NCI-H1092 (cell line): ENCODE data around the gene TRMT61A.

Source experiments
- DNase-seq: peaks from one replicate; lab custom pipeline; 2025; lab: John Stamatoyannopoulos, UW

The TRMT61A gene

DNA sequence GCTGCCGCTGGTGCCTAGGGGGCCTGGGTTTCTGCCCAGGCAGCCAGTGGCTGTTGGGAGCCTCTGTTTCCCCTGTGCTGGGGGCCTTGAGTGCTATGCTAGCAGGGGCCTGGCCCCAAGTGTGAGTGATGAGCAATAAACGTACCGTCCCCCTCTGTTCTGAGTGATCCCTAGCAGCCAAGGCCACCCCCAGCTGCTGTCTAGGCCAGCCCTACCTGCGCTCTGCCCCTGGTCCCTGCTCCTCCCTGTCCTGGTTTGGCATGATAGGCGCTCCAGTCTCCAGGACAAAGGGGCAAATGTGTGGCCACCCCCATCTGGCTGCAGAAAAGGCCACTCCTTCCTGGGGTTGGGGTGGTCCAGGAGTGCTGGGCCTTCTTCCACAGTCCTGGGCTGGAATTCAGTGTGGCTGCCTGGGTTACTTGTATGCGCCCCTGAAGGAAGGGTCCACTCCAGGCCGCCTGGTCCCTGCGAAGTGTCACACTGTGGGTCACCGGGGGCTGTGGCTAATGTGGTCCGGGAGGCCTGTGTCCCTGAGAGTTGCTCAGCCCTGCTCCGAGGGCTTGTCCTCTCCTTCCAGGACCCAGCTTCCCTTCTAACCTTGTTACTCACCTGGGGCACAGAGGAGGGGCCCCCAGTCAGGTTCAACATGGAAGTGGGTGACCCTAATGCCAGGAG is 7.0 kb downstream of the TRMT61A start:
- DNase-seq = no peak

DNA sequence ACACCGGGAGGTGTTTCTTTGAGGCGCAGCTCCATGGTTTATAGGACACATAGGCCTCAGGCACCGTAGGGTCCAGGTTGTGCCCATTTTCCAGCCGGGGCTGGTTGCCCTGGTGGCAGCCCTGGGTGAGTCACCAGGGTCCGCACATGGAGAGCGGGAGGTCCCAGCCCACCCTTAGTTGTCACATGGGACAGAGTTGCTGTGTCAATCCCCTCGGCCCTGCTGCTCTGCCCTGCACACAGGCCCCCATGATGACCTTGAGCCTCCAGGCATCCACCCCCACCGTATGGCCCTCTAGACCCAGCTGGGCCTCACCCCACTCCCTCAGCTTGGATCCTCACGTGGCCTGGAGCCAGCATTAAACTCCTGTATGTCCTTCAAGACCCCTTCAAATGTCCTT is 7.7 kb downstream of the TRMT61A start:
- no peak for DNase-seq

DNA sequence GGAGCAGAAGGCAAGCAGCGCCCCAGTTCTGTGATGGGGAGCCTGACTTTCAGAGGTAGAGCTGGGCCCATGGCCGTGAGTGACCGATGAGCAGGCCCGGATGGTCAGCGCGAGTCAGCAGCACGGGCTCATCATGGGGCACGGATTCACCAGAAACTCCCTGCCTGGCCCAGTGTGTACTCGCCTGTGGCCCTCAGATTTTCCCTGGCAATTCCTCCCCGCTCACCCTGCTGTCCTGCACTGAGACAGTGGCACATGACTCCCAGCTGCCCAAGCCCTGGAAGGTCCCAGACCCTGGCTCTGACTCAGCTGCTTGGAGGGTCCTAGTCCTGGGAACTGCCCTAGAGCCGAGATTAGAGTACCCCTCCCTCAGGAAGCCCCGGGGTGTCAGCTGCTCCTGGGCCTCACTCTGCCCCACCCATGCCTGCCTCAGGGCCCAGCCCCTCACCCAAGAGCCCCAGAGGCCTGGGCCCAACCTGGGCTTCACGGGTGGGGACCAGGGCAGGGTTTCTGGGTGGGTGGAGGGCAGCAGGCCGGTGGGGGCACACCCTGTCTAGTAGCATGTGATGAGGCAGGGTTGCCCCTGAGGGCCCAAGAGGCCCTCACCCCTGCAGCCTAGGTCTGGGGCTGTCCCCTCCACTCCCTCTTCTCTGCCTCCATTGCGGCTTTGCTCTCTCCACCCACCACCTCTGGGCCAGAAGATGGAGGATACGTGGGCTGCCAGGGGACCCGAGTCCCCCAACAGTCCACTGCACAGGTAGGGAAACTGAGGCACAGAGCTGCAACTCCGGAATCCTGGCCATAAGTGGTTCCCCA is 8.4 kb downstream of the TRMT61A start:
- no peak for DNase-seq

DNA sequence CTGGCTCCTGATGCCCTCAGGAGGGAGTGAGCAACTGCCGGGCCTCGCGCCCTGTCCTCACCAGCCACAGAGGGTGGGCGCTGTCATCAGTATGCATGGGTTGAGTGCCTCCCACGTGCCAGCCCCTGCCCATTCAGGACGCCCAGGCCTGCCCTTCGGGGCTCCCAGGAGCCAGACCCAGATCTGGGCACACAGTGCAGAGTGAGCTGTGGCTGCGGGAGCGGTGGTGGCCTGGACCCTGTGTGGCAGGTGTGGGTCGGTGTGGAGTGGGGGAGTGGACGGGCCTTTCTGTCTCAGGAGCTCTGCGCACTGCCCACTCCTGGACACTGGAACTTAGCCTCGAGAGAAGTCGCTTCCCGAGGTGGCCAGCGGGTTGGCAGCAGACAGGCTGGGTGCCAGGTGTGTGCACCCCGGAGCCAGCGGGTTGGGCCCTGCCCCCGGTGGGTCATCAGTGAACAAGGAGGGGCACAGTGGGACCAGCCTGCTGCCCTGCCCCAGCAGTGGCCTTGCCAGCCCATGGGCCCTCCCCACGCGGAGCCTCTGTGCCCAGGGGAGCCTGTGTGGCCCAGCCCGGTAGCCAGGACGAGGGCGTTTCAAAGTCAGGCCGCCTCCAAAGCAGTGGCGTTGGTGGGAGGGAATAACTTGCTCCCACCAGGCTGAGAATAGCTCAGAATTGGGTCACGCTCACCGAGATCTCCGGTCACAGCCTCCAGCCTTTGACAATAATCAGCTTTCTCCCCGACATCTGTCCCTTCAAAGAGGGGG is 9.5 kb downstream of the TRMT61A start:
- no peak for DNase-seq

DNA sequence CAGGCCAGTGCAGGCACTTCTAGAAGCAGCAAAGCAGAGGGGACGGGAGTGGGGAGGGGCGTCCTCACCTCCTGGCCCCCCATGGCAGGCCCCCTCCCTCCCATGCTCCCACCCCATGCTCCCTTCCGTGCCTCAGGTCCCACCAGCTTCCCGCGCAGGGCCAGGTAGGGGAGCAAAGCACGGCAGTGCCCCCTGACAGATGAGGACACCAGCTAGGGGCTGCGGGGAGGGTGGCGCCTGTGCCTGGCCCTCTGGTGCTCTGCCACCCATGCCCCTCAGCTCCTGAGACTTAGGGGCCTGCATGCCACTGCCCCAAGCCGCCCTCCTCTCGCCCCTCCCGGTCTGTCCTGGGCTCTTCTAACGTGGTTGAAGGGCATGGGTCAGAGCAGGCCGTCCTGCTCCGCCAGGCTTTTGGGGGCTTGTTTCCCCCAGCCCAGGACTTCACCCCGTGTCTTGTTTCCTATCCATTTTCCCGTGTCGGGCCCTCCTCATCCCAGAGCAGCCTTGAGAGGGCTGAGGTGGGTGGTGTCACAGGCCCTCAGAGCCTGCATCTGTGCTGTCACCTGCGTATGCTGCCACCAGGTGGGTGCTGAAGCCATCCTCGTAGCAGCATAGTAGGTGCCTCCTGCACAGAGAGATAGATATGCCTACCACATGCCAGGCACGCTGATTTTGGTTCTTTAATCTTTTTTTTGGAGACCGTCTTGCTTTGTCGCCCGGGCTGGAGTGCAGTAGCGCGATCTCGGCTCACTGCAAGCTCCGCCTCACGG is 10.2 kb downstream of the TRMT61A start:
- no peak for DNase-seq

DNA sequence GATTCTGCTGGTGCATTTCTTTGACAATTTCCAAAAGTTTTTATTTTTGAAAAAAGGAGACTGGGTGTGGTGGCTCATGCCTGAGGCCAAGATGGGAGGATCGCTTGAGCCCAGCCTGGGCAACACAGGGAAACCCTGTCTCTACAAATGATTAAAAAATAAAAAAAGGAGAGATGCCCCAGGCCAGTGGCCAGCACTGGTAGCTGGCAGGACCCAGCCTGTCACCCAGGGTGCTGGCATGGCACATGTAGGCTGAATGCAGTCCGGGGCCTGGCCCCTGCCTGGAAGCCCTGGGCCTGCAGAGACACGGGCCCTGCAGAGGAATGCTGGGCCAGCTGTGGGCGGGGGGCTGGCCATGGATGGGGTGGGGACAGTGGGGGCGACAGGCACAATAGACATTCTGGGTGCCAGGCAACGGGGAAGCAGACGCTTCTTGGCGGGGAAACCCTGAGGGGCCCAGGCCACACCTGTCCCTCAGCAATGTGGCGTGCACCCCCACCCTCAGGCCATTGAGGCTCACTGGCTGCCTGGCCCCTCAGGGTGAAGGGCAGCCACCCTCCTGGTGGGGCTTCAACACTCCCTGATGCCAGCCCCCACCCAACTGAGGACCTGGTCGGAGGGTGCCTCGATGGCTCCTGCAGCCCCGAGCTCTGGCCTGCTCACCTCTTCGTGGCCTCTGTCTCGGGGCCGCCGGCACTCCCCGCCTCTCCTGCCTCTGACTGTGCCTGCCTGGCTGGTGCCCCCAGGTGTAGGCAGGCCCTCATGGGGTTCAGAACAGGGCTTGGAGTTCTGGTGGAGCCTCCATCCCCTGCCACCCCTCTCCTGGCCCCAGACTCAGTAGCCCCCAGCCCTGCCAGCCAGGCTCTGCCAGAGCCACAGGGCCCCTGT is 12.1 kb downstream of the TRMT61A start:
- DNase-seq = no peak

DNA sequence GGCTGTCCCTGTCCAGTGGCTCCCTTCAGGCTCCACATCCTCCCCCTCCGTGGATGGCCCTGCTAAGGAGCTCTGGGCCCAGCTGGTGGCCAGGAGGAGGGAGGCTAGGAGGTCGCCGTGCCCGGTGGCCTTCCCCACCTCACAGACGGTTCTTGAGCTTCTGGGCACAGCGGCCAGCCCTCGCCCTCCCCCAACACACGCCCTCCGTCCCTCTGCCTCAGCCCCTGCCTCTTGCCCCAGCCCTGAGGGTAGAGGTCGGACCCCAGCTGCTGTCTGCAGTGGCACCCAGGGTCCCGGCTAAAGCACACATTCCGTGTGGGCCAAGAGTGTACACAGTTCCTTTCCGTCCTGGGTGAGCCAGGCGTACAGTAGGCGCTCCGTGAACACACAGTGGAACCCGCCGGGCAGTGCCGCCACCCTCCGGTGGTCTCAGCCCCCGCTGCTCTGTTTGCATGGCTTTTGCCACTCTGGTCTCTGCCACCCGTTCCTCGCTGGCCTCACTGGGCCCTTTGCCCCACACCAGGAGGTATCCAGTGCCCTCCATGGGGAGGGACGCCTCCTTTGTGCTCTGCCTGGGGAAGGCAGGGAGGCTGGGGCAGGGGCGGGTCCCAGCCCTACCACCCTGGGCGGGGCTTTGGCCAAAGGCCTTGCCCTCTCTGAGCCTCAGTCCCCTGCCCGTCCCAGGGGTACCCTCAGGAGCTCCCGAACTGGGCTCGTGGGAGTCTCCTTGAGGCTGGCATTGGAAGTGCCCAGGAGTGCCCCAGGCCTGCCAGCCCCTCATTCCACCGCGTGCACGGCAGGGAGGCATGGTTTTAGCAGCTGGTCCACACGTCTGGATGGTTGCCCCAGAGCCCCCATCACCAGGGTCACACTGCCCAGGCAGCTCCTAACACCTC is 13.0 kb downstream of the TRMT61A start:
- DNase-seq = peak; percentile 43

DNA sequence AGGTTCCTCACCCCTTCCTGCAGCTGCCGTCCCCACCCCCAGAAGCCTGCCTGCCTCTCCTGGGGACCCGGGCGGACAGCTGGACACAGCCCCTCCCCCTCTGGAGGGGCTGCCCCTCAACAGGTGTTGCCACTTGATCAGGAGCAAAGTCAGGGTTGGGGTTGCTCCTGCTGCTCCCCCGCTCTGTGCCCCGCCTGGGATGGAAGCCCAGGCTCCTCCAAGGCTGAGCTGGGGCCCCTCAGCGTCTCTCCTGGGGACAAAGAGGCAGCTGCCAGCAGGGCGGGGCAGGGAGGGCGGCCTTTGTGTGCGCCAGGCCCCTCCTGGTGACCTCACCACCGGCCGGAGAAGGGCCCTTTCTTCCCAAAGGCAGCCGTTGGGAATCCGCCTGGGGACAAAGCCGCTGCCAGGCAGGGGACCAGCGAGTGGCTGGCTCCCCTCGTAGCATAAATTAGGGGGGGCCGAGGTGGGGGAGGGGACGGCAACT is 13.7 kb downstream of the TRMT61A start:
- peak; percentile 75 for DNase-seq

DNA sequence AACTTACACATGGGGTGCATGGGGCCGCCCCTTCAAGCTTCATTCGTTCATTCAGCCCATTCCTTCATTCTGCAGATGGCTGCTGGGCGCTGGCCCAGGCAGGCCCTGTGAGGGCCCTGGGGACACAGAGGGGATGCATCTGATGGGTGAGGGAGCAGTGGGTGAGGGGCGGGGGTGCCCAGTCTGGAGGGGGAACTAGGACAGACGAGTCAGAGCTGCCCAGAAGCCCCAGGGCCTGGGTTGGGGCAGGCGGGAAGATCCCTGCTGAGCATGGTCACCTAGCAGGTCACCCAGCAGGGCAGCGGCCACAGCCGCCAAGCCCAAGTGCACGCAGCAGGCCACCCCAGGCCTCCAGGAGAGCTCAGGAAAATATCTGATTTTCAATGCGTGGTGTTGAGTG is 14.1 kb downstream of the TRMT61A start:
- peak; percentile 58 for DNase-seq

DNA sequence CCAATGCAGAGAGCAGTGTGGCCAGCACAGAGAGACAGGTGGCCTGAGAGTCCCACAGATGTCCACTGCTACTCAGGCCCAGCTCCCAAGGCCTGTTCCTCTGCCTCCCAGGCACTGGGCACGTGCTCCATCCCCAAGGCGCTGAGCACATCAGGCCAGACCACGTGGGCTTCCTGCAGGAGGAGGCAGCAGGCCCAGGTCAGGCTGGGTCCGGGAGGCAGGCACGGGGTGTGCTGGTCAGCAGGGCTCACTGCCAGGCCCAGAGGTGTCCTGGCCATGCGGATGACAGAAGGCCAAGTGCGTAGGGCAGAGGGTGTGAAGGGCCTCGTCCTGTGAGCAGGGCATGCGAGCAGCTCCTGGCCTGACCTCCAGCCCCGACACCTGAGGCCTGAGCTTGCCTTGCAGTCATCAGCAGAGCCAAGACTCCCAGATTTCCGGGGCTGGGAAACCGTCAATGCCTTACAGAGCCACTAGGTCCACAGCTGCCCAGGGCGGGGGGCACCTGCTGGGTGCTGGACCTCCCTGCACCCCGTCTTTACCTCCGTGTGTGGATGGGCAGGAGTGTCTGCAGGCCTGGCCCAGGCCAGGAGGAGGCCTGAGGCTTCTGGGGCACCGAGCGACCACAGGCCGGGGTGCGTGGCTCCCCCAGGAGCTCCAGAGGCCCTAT is 14.9 kb downstream of the TRMT61A start:
- no peak for DNase-seq

DNA sequence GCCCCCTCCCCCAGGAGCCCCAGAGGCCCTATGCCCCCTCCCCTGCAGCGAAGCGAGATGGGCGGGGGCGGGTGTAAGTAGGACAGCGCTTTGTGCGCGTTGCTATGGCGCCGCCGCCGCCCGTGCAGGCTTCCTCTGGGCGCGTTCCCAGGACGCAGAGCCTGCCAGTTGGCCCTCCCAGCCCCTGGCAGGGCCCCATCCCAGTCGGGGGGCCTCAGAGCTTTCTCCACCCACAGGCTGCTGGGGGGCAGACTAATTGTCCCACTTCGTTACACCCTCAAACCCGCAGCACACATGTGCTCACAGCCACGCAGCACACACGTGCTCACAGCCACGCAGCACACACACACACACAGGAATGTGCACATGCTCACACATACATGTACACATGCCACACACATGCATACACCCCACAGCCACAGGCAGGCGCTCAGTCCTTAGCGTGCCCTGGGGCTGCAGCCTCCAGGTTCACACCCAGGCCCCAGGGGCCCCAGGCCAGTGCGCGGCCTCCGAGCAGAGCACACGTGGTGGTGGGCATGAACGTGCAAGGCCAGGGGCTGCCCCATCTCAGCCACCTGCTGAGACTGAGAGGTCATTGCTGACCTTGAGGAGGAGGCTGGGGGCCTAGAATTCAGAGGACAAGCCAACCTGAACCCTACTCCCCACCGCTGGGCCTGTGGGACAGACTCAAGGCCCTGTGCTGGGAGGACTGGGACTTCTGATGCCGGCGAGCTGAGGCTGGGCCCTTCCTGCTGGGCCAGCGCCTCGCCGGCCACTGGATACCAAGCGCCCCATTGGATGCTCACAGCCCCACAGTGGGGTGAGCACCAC is 15.6 kb downstream of the TRMT61A start:
- DNase-seq = peak; percentile 46

DNA sequence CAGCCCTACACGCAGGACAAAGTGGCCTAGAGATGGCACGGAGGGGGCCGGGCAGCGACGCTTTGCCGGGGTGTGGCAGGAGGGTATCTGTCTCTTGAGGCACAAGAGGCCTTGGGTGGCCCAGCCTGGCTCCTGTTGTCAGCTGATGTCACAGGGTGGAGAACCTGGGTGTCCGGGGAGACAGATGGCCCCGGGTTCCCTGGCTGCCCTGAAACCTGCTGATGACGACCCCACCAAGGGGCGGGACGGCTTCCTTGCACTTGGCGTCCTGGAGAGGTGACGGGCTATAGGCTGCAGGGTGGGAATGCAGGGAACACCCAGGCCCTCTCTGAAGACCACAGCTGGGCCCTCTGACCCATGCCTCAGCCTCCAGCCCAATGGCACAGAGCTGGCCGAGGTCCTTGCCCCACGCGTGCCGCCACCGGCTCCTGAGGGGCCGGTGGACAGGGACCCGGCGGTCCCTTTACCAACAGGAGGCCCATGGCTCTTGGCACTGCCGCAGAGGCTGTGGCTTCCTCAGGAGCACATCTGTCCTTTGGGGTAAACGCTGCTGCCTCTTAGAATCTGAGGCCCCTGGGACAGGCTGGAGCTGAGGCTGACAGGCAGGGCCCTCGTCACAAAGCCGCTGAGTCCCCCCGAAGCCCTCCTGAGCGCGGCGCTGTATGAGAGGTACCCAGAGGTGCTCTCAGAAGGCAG is 16.4 kb downstream of the TRMT61A start:
- no peak for DNase-seq

DNA sequence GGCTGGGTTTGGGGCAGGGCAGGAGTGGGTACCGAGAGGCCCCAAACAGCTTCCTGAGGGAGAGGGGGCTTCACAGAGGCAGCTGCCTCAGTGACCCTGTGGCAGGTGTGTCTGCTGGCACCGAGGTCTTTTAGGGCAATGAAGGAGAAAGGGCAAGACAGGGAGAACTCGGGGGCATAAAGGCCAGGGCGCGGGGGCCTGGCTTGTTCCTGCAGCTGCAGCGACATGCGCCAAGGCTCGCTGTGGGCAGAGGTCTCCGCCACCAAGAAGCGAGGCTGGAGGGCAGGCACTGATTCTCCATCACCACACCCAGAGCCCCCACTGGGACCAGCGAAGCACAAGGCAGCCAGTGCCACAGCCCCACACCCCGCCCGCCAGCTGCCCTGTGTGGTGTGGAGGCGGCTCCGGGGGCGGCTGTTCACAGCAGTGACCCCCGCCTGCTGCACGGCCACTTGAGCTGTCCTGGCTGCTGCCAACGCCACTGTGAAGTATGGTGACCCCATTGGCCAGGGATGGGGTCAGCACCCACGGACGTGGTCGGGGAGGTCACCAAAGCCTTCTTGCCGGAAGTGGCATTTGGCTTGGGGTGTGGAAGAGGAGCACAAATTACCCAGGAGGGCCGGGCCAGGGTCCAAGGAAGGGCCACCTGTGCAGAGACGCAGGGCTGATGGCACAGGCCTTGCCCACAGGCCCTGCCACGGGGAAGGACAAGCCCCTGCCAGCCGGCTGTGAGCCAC is 17.1 kb downstream of the TRMT61A start:
- DNase-seq = no peak

DNA sequence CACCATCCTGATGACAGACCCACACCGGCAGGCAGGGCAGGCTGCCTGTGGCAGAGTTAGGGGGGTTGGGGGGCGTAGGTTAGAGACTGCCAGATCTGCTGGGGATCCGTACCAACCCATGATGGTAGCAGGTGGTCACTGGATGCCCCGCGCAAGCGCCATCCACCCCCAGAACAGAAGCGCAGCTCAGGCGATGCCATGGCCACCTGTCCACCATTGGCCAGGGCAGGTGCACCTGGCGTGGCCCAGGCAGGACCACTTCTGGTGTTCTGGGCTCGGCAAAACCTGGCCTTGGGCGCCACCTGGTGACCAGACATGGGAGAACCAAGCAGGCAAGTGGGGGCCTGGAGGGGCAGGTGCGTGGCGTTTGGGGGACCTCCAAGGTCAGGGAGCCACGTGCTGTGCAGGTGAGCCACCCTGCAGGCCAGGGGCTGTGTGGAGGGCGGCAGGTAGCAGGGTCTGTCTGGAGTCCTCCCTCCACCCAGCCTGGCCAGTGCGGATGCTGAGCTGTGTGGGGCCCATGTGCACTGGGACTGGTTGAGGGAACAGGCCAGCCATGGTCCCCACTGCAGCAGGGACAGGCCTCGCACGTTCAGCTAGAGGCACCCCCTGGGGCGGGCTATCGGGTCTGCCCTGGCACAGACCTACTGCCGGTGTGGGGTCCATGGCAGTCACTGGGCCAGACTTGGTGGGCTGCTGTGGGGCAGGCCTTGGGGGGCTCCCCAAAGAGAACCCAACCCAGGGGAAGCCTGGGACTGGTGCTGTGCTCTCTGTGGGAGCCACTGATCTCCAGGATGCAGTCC is 17.9 kb downstream of the TRMT61A start:
- peak; percentile 64 for DNase-seq

DNA sequence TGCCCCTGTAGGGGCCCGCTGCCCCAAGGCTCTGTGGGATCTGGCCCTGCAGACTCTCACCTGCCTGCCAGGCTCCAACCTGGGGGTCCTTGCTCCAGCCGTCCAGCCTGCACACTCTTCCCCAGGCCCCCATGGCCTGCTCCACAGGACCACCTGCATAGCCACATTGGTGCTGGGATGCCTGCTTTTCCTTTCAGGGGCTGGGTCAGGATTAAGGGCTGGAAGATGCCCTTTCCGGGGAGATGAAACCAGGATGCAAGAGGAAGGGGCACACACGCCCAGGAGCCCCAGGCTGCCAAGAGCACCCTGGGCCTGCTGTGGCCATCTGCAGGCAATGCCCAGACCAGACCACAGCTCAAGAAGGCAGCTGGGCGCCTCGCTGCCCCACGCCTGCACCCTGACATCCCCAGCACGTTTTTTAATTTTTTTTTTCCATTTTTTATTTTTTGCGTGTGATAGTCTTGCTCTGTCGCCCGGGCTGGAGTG is 18.5 kb downstream of the TRMT61A start:
- no peak for DNase-seq

DNA sequence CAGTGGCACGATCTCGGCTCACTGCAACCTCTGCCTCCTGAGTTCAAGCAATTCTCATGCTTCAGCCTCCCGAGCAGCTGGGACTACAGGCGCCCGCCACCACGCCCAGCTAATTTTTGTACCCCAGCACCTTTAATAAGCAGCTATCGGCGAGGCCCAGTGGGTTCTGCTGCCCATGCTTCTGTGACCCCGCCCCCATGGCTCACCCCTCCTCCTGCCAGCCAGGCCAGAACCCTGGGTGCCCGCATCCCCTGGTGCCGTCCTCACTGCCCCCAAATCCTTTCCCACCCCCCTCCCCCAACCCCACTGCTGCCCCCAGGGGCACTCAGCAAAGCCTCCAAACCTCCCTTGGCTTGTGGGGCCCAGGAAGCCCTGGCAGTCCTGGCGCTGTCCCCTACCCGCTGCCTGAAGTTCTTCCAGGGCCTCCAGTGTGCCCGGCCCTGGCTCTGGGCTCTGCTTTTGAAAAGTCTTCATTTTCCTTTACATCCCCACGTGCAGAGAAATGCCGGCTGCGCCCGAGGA is 19.0 kb downstream of the TRMT61A start:
- DNase-seq = no peak
